ENCODE results near the gene TADA3.

Gene TADA3, protein sequence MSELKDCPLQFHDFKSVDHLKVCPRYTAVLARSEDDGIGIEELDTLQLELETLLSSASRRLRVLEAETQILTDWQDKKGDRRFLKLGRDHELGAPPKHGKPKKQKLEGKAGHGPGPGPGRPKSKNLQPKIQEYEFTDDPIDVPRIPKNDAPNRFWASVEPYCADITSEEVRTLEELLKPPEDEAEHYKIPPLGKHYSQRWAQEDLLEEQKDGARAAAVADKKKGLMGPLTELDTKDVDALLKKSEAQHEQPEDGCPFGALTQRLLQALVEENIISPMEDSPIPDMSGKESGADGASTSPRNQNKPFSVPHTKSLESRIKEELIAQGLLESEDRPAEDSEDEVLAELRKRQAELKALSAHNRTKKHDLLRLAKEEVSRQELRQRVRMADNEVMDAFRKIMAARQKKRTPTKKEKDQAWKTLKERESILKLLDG

GRCh38 chr3:9792405-9793160 is at the start of gene TADA3, which contains the start of gene ARPC4:
TSS of gene TADA3 (minus strand) at chr3:9792473. CDS start at chr3:9791466, 1,007 bp downstream.
TSS of gene ARPC4 (plus strand) at chr3:9793082. CDS start at chr3:9793122, 40 bp downstream.
- peak; percentile 88 to 92 for DNase-seq

- DNase-seq, result no peak
Measured at GRCh38 chr3:9841015-9841414, 48.7 kb upstream of the TADA3 start.

- no peak for DNase-seq
Measured at GRCh38 chr3:9838856-9839255, 46.6 kb upstream of the TADA3 start.

GRCh38 chr3:9837701-9838582 is 45.7 kb upstream of the TADA3 start:
- no peak for DNase-seq

DNA sequence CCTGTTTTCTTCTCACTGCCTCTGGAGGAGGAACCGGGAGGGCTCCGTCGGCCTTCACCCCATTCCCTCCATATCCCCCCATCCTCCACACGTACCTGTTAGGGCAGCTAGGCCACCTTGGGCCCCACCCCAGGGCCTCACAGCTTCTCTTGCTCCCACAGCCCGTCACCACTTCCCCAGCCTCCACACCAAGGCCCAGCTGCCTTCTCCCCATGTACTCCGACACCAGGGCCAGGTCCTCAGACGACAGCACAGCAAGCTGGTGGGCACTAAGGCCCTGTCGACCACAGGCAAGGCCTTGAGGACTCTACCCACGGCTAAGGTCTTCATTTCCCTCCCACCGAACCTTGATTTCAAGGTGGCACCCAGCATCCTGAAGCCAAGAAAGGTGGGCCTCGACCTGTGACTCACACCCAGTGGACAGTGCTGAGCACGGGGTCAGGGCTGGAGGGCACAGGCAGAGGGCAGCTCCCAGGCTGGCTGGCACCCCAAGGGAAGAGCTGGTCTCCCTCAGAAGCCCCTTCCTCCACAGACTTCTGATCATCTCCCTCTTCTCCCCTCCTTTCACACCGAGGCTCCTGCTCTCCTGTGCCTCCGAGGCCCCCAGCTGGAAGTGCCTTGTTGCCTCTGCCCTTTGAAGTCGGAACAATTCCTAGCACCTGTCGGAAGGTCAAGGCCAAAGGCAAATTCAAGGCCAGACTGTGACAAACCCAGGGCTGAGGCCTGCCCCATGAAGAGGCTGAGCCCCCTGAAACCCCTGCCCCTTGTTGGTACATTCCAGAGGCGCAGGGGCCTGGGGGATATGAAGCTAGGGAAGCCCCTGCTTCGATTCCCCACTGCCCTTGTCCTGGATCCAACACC is 42.5 kb upstream of the TADA3 start:
- no peak for DNase-seq

GRCh38 chr3:9833078-9833477 is 40.8 kb upstream of the TADA3 start:
- DNase-seq, result no peak

DNA sequence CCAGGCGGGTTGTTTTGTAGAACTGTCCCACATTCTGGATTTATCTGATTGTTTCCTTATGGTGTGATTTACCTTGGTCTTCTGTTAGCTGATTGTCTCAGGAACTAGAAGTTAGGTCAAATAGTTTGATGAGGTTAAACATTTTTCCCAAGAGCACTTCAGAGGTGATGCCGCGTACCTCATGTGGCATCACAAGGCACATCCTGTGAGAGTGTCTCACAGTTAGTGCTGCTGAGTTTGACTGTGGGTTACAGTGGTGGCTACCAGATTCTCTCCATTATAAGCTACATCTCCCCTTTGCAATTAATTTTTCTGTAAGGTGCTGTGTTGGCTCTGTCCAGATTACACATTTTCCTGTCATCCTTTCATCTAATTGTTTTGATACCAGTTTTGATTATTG is 39.0 kb upstream of the TADA3 start:
- DNase-seq, result no peak

GRCh38 chr3:9828801-9829755 is 36.8 kb upstream of the TADA3 start:
- DNase-seq, result no peak

DNA sequence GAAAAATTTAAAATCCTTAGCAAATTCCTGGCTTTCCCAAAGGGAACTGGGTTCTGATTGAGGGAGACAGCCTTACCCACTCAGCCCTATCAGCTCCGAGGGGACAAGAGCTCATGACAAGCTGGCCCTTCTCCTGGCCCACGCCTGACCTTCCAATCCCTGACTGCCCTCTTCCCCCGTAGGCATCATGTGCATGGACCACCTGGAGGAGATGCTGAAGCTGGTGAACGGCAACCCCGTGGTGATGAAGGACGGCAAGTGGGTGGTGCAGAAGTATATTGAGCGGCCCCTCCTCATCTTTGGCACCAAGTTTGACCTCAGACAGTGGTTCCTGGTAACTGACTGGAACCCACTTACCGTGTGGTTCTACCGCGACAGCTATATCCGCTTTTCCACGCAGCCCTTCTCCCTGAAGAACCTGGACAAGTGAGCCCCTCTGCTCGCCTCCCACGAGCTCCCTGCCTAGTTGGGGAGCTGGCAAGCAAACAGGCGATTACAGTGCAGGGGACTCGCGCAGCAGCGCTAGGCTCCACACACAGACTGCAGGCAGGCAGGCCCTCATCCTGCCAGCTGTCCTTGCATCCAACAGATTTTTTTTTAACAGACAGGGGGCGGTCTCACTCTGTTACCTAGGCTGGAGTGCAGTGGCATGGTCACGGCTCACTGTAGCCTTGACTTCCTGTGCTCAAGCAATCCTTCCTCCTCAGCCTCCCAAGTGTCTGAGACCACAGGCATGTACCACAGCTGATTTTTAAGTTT is 34.7 kb upstream of the TADA3 start:
- DNase-seq, result no peak

GRCh38 chr3:9825451-9826040 is 33.3 kb upstream of the TADA3 start:
- DNase-seq, result no peak

DNA sequence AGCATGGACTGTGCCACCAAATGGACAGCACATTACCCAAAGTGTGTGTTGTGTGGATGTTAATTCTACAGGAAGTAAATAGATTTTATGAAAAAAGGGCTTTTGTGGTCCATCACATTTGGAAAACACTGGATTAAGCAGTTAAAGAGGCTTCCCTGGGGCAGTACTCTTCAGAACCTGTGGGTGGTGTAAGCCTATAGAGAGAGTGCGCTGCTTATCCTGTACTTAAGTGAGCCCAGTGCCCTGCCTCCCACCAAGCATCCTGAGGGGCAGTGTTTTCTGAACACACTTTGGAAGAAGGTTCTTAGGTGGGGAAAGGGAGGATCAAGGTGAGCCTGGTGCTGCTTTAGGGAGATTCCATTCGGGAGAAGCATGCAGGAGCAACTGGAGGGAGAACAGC is 28.7 kb upstream of the TADA3 start:
- DNase-seq, result no peak

DNA sequence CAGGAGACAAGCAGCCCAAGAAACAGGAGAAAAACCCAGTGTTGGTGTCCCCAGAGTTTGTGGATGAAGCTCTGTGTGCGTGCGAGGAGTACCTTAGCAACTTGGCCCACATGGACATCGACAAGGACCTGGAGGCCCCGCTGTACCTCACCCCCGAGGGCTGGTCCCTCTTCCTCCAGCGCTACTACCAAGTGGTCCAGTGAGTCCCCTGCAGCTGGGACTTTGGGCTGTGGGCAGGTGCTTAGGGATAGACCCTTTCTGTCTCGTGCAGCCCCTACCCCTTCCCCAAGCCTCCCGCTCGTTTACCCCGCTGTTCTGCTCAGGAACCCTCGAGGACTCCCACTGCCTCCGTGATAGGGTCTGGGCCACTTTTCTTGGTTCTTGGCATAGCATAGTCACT is 28.3 kb upstream of the TADA3 start:
- DNase-seq, result no peak

DNA sequence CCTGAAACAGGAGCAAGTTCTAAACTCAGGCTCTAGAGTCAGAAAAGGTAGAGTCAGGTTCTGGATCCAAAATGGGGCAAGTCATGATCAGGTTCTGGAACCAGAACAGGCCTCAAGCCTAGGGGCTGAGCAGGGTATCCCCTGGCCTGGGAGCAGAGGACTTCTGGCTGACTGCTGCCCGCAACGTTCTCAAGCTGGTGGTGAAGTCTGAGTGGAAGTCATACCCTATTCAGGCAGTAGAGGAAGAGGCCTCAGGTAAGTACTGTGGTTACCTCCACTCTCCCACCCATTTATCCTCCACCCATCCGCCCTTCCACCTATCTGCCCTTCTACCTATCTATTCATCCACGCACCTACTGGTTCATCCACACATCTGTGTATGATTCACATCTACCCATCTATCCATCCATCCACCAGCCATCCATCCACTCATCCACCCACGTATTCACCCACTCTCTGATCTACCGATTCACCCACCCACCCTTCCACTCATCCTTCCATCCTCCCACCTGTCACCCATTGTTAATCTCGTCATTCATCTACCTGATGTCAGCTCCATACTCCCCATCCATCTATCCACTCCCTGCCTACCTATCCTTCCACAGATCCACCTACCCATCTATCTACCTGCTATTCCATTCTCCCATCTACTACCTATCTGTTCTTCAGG is 26.5 kb upstream of the TADA3 start:
- no peak for DNase-seq

DNA sequence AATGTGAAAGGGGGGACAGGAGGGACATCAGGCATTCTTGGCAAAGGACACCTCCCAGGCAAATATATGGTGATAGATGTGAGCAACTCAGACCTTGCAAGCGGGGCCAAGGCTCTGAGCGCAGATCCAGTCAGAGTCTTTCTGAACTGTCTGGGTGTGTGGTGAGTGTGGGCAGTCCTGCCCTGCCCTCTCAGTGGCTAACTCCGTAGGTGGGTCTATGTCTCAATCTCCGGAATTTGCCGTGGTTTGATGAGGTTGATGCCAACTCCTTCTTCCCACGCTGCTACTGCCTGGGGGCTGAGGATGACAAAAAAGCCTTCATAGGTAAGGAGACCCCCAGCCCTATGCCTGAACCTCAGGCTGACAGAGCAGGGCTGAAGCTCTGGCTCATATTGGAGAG is 25.2 kb upstream of the TADA3 start:
- DNase-seq, result no peak

DNA sequence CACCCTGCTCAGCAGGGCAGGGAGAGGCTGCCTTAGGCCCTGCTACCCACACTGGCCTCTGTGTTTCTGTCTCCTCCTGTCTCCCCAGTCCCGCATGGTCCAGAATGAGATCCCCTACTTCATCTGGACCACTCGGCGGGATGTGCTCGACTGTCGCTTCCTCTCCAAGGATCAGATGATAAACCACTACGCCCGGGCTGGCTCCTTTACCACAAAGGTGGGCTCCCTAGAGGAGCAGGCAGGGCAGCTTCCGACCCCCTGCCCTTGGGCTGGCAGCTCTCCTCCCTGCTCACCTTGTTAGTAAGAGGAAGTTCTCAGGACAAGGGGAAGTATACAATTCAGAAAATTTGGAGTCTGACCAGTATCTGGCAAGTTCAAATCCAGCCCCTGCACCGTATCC is 23.7 kb upstream of the TADA3 start:
- no peak for DNase-seq

- DNase-seq, result no peak
Measured at GRCh38 chr3:9812870-9813483, 20.7 kb upstream of the TADA3 start.

GRCh38 chr3:9810846-9811245 is 18.6 kb upstream of the TADA3 start:
- no peak for DNase-seq

DNA sequence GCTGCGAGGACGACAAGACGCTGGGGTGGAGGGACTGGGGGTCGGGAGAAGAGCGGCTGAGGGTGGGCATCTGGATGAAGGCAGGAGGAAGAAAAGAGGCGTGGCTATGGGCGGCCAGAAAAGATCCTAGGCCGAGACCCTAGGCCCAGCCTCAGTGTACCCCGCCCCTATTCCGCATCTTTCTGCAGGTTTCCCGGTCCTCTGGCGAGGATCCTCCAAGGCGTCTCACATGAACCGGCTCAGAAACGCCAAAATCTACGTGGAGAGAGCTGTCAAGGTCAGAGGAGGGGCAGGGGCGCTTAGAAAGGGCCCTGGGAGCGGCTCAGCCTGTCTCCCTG is 18.1 kb upstream of the TADA3 start:
- DNase-seq, result no peak

Measured in stimulated activated CD4-positive, alpha-beta T cell treated with anti-CD3 and anti-CD28 coated beads, Interleukin-4, amount 100 ng/mL, for 4 hours (primary cell).